Loucy (cell line): Measurements from ENCODE around the gene ZNF236.

Experiments used
- H2AFZ ChIP-seq: fragments of 200-600 bp; sonication (generic); 2 replicates; pipeline ENCODE4 v1.6.0; 2016; ENCODE audit warnings: antibody characterized with exemption, mild to moderate bottlenecking, low read length, moderate library complexity
- H3F3A ChIP-seq: fragments of 200-600 bp; 2 replicates; pipeline ENCODE4 v1.6.0; 2016; ENCODE audit warnings: antibody characterized with exemption, low read depth, mild to moderate bottlenecking
- H3K27me3 ChIP-seq: fragments of 200-600 bp; sonication (generic); 2 replicates; pipeline ENCODE4 v1.6.1; 2014; ENCODE audit warnings: low read length, mild to moderate bottlenecking; ENCODE audit not compliant: insufficient read depth, poor library complexity, severe bottlenecking
- H3K36me3 ChIP-seq: fragments of 200-600 bp; sonication (generic); 2 replicates; pipeline ENCODE4 v1.6.1; 2016; ENCODE audit warnings: low read length; ENCODE audit not compliant: insufficient read depth
- H3K4me1 ChIP-seq: fragments of 200-600 bp; sonication (generic); 2 replicates; pipeline ENCODE4 v1.5.1; 2014; ENCODE audit warnings: low read length, mild to moderate bottlenecking; ENCODE audit not compliant: insufficient read depth, poor library complexity, severe bottlenecking
- H3K4me2 ChIP-seq: fragments of 200-600 bp; sonication (generic); 2 replicates; pipeline ENCODE4 v1.6.0; 2014; ENCODE audit warnings: antibody characterized with exemption, low read length, low read depth, mild to moderate bottlenecking; ENCODE audit not compliant: poor library complexity, severe bottlenecking
- H3K4me3 ChIP-seq: fragments of 200-600 bp; sonication (generic); 2 replicates; pipeline ENCODE4 v1.5.1; 2014; ENCODE audit warnings: low read length, mild to moderate bottlenecking, mixed read lengths; ENCODE audit not compliant: poor library complexity, severe bottlenecking
- H3K79me2 ChIP-seq: fragments of 200-600 bp; sonication (generic); 2 replicates; pipeline ENCODE4 v1.6.1; 2014; ENCODE audit warnings: low read length; ENCODE audit not compliant: insufficient read depth
- H3K9ac ChIP-seq: fragments of 200-600 bp; sonication (generic); 2 replicates; pipeline ENCODE4 v1.6.0; 2014; ENCODE audit warnings: mild to moderate bottlenecking, low read depth, low read length, moderate library complexity; ENCODE audit not compliant: poor library complexity, severe bottlenecking
- H3K9me2 ChIP-seq: fragments of 200-600 bp; sonication (generic); replicated peaks from 2 replicates; pipeline ENCODE4 v1.6.1; 2016; ENCODE audit warnings: low read depth, low read length, mixed read lengths
- H3K9me3 ChIP-seq: fragments of 200-600 bp; sonication (generic); 2 replicates; pipeline ENCODE4 v1.6.1; 2014; ENCODE audit warnings: mild to moderate bottlenecking, antibody characterized with exemption, low read length, low read depth; ENCODE audit not compliant: insufficient read depth
- H4K20me1 ChIP-seq: fragments of 200-600 bp; sonication (generic); 2 replicates; pipeline ENCODE4 v1.6.0; 2014; ENCODE audit warnings: antibody characterized with exemption, low read length, mild to moderate bottlenecking; ENCODE audit not compliant: insufficient read depth, poor library complexity, severe bottlenecking
- EZH2phosphoT487 ChIP-seq: fragments of 200-600 bp; IDR thresholded peaks from 2 replicates; pipeline ENCODE4 v1.6.1; 2018; ENCODE audit warnings: antibody characterized with exemption, mild to moderate bottlenecking, moderate library complexity, borderline replicate concordance
- TF ChIP-seq, protein P1 (sequence below): fragments of 200-600 bp; sonication (generic); conservative IDR thresholded peaks from 2 replicates; pipeline ENCODE4 v1.5.1; 2014; ENCODE audit warnings: mild to moderate bottlenecking, antibody characterized with exemption, low read length

Gene ZNF236

DNA sequence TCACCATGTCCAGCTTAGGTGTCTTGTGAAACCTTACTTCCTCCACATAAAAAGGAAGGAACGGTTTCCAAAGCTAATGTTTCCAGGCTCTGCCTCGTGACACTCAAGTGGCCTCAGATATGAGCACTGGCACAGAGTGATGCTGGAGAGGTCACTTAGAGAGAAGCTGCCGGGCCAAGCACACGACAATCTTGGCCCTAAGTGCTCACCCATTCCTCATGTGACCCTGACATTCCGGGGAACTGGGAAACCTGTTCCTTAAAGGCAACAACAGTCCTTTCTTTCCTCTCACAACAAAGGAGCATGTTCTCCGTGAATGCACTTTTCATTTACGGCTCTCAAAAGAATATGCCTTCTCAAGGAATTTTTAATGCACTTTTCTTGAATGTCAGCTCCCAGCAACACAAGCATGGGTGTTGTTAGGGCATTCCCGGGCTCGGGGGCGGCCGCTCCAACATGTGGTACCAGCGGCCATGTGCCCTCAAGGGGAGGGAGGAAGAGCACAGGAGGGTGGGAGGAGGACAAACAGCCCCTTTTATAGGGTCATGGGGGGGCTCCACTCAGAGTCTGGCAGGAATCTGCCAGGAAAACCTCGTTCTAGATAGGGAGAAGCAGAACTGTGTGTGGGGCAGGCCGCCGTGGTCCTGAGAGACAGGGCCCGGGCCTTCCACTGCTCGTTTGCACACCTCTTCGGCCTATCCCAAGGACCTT lies 191.6 kb downstream of the ZNF236 start:
- Histone ChIP-seq H3K79me2 (no peaks in the 10 kb centered on the region), H3K4me2 (no peak overlapping the region), H3K9ac (no peak overlapping the region), H4K20me1 (no peaks in the 10 kb centered on the region), H3K4me3 (no peak overlapping the region), H3K27me3 (no peaks in the 10 kb centered on the region), H3K9me2 (no peaks in the 10 kb centered on the region), H3K4me1 (no peaks in the 10 kb centered on the region), H3K36me3 (no peaks in the 10 kb centered on the region), H3K9me3 (no peaks in the 10 kb centered on the region), H3F3A (no peaks in the 10 kb centered on the region), H2AFZ (no peak overlapping the region)
- TF ChIP-seq EZH2phosphoT487: no peak
- TF ChIP-seq, protein P1, sequence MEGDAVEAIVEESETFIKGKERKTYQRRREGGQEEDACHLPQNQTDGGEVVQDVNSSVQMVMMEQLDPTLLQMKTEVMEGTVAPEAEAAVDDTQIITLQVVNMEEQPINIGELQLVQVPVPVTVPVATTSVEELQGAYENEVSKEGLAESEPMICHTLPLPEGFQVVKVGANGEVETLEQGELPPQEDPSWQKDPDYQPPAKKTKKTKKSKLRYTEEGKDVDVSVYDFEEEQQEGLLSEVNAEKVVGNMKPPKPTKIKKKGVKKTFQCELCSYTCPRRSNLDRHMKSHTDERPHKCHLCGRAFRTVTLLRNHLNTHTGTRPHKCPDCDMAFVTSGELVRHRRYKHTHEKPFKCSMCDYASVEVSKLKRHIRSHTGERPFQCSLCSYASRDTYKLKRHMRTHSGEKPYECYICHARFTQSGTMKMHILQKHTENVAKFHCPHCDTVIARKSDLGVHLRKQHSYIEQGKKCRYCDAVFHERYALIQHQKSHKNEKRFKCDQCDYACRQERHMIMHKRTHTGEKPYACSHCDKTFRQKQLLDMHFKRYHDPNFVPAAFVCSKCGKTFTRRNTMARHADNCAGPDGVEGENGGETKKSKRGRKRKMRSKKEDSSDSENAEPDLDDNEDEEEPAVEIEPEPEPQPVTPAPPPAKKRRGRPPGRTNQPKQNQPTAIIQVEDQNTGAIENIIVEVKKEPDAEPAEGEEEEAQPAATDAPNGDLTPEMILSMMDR: no peak

DNA sequence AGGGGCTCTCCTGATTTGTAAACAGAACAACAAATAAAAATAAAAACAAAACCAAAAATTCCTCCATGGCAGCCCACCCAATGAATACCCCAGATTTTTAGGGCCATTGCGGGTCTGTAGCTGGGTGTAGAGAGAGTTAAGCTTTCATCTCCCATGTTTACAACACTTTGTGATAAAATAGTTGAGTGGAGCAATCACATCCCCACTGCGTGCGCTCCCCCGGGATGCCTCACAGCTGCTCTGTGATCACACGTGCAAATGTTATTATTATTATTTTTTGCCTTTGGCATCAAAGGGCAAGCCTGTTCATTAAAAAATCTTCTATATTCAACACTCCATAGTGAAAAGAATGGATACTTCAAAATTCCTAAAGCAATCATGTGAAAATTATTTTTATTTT lies 192.2 kb downstream of the ZNF236 start:
- TF ChIP-seq, protein P1: no peak
- no peak for TF ChIP-seq EZH2phosphoT487
- Histone ChIP-seq H3K9me2 (no peaks in the 10 kb centered on the region), H3K9ac (no peak overlapping the region), H2AFZ (no peak overlapping the region), H3K36me3 (no peaks in the 10 kb centered on the region), H3K27me3 (no peaks in the 10 kb centered on the region), H3K4me3 (no peak overlapping the region), H3K79me2 (no peaks in the 10 kb centered on the region), H3K4me2 (no peak overlapping the region), H3K9me3 (no peaks in the 10 kb centered on the region), H4K20me1 (no peaks in the 10 kb centered on the region), H3F3A (no peaks in the 10 kb centered on the region), H3K4me1 (no peaks in the 10 kb centered on the region)

DNA sequence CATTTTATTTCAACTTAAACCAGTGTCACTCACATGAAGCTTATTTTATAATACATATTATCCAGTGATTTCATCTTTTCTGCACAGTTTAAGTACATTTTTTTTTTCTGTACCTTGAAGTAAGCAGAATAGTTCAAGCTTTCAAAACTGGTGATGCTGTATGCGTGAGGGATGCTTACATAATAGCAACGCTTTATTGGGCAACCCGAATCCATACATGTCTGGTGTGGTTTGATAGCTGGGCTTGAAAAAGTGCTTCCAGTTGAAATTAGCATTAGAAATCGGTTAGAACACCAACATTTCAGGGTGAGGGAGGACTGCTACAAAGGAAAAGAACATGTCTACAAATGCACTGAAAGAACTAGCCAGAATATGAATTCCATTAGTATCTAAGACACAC lies 192.8 kb downstream of the ZNF236 start:
- no peak overlapping the region for H2AFZ ChIP-seq
- no peak overlapping the region for H3K4me2 ChIP-seq
- no peaks in the 10 kb centered on the region for H3K27me3 ChIP-seq
- no peaks in the 10 kb centered on the region for H3F3A ChIP-seq
- no peaks in the 10 kb centered on the region for H4K20me1 ChIP-seq
- H3K36me3 ChIP-seq: no peaks in the 10 kb centered on the region
- no peak overlapping the region for H3K4me3 ChIP-seq
- no peaks in the 10 kb centered on the region for H3K9me2 ChIP-seq
- H3K79me2 ChIP-seq: no peaks in the 10 kb centered on the region
- TF ChIP-seq EZH2phosphoT487: no peak
- TF ChIP-seq, protein P1: no peak
- H3K4me1 ChIP-seq: peaks cover 1% of the 10 kb centered on the region
- no peak overlapping the region for H3K9ac ChIP-seq
- no peaks in the 10 kb centered on the region for H3K9me3 ChIP-seq
